Thyroid gland (tissue), 4 donors: ENCODE measurements around the gene HS6ST3.

Source experiments
- CTCF ChIP-seq, 6 experiments: fragments of 200-600 bp in 3 of 6; fragments of 450-650 bp in 3 of 6; sonication (generic) in 3 of 6; IDR thresholded peaks; one replicate each; pipeline ENCODE4 v1.5.1; 2016 to 2019; ENCODE audit warnings: antibody characterized with exemption in 6 of 6, mild to moderate bottlenecking in 2 of 6, inconsistent platforms in 1 of 6, moderate library complexity in 1 of 6
- POLR2A ChIP-seq, 2 donors: fragments of 450-650 bp; IDR thresholded peaks; one replicate each; pipeline ENCODE4 v1.6.1; 2017; ENCODE audit warnings: antibody characterized with exemption in 2 of 2, mild to moderate bottlenecking in 2 of 2, moderate library complexity in 1 of 2

GRCh38 chr13:96450326-96451020 is 360.6 kb downstream of the HS6ST3 start:
- TF ChIP-seq CTCF (IDR thresholded peaks at IDR 0.05) (no peak), POLR2A (IDR thresholded peaks at IDR 0.05) (no peak)
